Nephron (organoid): ENCODE measurements around the gene NUTM2F.
"Not testable (repeated sequence)": the region's sequence is repeated elsewhere in the genome, so short reads cannot be mapped to it uniquely, and the experiment has no call there.

Experiments
- H3K27ac Mint-ChIP-seq, 3 experiments: 2 replicates each; pipeline ENCODE4 v1.8.0; 2020; ENCODE audit warnings: mixed read lengths in 3 of 3, mild to moderate bottlenecking in 2 of 3, moderate library complexity in 1 of 3
- H3K27me3 Mint-ChIP-seq: 2 replicates; pipeline ENCODE4 v1.8.0; 2021; ENCODE audit warnings: low read depth, mild to moderate bottlenecking, moderate library complexity, mixed read lengths
- H3K36me3 Mint-ChIP-seq: 2 replicates; pipeline ENCODE4 v1.8.0; 2020; ENCODE audit warnings: low read depth, mixed read lengths
- H3K4me1 Mint-ChIP-seq: 2 replicates; pipeline ENCODE4 v1.8.0; 2020; ENCODE audit warnings: mixed read lengths
- H3K4me3 Mint-ChIP-seq, 3 experiments: 2 replicates each; pipeline ENCODE4 v1.8.0; 2020; ENCODE audit warnings: mild to moderate bottlenecking in 3 of 3, mixed read lengths in 3 of 3, moderate library complexity in 2 of 3
- H3K9me3 Mint-ChIP-seq: 2 replicates; pipeline ENCODE4 v1.8.0; 2020; ENCODE audit warnings: mixed read lengths
- TF ChIP-seq, protein P1 (sequence below), 3 experiments: fragments of 200-600 bp; sonication (generic); IDR thresholded peaks; one replicate each; pipeline ENCODE4 v1.5.0; 2021; ENCODE audit warnings: antibody characterized with exemption in 3 of 3; ENCODE audit not compliant: unreplicated experiment in 3 of 3

NUTM2F gene

GRCh38 chr9:94325583-94325982 is 2.9 kb downstream of the NUTM2F start:
- not testable (repeated sequence) for H3K36me3 Mint-ChIP-seq

GRCh38 chr9:94323153-94323798 is 5.2 kb downstream of the NUTM2F start:
- H3K4me3 Mint-ChIP-seq, H3K9me3 Mint-ChIP-seq, H3K27ac Mint-ChIP-seq, H3K36me3 Mint-ChIP-seq, H3K4me1 Mint-ChIP-seq, H3K27me3 Mint-ChIP-seq: not testable (repeated sequence)

More at GRCh38 chr9:94325583-94325982, 2.9 kb downstream of the NUTM2F start:
- not testable (repeated sequence) for H3K27me3 Mint-ChIP-seq, H3K4me3 Mint-ChIP-seq, H3K27ac Mint-ChIP-seq, H3K9me3 Mint-ChIP-seq, H3K4me1 Mint-ChIP-seq

DNA sequence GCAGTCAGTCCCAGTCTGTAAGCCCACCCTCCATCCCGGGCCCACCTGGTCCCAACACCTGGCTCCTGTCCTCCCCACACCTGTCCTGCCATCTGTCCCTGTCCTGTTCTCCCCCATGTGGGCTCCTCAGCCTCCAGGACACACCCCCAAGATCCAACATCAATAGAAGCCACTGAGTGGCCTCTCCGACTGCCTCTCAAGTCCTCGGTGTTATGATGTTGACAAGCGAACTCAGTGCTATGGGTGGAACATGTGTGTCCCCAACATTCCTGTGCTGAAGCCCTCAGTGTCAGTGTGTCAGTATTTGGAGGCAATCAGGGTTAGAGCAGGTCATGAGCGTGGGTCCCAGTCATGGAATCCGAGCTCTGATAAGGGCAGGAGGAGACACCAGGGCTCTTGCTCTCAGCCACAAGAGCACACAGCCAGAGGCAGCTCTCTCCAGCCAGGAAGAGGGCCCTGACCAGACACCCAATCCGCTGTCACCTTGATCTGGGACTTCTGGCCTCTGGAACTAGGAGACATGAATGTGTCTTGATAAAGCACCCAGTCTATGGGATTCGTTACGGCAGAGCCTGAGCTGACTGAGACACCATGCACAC is 6.0 kb downstream of the NUTM2F start:
- H3K36me3 Mint-ChIP-seq, H3K27ac Mint-ChIP-seq, H3K9me3 Mint-ChIP-seq, H3K4me1 Mint-ChIP-seq, H3K27me3 Mint-ChIP-seq, H3K4me3 Mint-ChIP-seq: not testable (repeated sequence)

DNA sequence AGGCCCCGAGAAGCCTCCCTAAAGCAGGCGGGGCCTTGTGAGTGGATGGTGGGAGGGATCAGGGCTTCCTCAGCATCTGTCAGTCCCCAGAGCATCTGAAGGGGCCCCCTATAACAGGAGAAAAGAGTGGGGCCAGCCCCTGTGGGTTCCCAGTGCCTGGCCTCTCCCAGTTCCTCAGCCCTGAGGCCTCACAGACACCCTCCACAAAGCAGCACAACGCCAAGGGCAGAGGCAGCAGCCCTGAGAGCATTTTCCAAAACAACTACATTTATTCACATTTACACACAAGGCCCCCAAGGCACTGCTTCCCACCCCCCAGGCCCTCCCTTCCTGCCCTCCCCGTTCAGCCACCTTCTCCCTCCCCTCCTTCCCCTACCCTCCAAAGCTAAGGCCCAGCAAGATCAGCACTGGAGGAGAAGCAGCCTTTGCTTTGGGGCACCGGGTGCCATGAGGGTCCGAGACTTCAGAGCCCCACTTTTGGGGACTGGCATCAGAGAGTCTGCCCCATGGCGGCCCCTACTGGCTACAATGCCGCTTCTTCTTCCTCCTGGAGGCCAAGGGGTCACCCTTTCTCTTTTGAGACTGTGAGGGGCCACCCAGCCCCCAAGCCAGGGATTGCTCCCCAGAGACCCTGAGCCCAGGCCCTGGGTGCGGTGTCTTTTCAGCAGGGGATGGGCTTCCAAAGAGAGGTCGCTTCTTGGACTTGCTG is 10.3 kb downstream of the NUTM2F start:
- not testable (repeated sequence) for H3K4me3 Mint-ChIP-seq, H3K36me3 Mint-ChIP-seq, H3K27ac Mint-ChIP-seq, H3K9me3 Mint-ChIP-seq, H3K4me1 Mint-ChIP-seq, H3K27me3 Mint-ChIP-seq

DNA sequence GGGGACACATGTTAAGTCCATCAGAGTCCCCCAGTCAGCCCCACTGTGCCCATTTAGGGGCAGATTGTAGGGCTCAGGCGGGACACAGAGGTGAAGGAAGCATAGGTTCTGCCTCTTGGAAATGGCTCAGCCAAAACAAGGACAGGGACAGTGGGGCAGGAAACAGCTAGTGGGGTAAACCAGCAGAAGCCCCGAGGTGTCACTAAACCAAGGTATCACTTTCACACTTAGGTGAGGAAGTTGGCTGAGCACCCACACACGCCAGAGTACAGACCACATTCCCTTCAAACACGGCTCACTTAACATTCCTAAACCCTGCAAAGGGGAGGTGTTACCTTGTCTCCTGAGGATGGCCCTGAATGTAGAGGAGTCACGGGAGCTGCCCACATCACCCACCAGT is 12.2 kb downstream of the NUTM2F start:
- H3K4me1 Mint-ChIP-seq, H3K27ac Mint-ChIP-seq, H3K4me3 Mint-ChIP-seq, H3K36me3 Mint-ChIP-seq, H3K9me3 Mint-ChIP-seq, H3K27me3 Mint-ChIP-seq: not testable (repeated sequence)

GRCh38 chr9:94315034-94315984 is 13.1 kb downstream of the NUTM2F start:
- H3K27me3 Mint-ChIP-seq, H3K9me3 Mint-ChIP-seq, H3K27ac Mint-ChIP-seq, H3K4me1 Mint-ChIP-seq, H3K36me3 Mint-ChIP-seq, H3K4me3 Mint-ChIP-seq: not testable (repeated sequence)

DNA sequence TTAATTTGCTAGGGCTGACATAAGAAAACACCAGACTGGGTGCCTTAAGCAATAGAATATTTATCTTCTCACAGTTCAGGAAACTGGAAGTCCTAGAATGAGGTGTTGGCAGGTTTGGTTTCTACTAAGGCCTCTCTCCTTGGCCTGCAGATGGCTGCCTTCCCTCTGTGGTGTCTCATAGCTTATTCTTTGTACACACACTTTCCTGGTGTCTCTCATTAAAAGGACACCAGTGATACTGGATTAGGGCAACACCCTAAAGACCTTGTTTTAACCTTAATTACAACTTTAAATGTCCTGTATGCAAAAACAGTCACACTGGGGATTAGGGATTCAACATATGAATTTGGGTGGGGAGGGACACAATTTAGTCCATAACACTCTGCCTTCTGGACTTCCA is 25.1 kb downstream of the NUTM2F start:
- H3K27ac Mint-ChIP-seq, result no peak overlapping the region
- peaks cover 6% of the 10 kb centered on the region for H3K36me3 Mint-ChIP-seq
- no peak overlapping the region for H3K4me3 Mint-ChIP-seq
- TF ChIP-seq, protein P1, sequence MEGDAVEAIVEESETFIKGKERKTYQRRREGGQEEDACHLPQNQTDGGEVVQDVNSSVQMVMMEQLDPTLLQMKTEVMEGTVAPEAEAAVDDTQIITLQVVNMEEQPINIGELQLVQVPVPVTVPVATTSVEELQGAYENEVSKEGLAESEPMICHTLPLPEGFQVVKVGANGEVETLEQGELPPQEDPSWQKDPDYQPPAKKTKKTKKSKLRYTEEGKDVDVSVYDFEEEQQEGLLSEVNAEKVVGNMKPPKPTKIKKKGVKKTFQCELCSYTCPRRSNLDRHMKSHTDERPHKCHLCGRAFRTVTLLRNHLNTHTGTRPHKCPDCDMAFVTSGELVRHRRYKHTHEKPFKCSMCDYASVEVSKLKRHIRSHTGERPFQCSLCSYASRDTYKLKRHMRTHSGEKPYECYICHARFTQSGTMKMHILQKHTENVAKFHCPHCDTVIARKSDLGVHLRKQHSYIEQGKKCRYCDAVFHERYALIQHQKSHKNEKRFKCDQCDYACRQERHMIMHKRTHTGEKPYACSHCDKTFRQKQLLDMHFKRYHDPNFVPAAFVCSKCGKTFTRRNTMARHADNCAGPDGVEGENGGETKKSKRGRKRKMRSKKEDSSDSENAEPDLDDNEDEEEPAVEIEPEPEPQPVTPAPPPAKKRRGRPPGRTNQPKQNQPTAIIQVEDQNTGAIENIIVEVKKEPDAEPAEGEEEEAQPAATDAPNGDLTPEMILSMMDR (IDR thresholded peaks at IDR 0.05; ENCODE audit: unreplicated experiment in 3 of 3), result no peak
- H3K4me1 Mint-ChIP-seq, result no peaks in the 10 kb centered on the region
- H3K27me3 Mint-ChIP-seq, result no peaks in the 10 kb centered on the region
- no peaks in the 10 kb centered on the region for H3K9me3 Mint-ChIP-seq

- Mint-ChIP-seq H3K27ac (no peak overlapping the region), H3K4me3 (no peak overlapping the region), H3K36me3 (peaks cover 6% of the 10 kb centered on the region)
Observed at GRCh38 chr9:94302426-94302825, 26.0 kb downstream of the NUTM2F start.

More at GRCh38 chr9:94302426-94302825, 26.0 kb downstream of the NUTM2F start:
- TF ChIP-seq, protein P1 (IDR thresholded peaks at IDR 0.05; ENCODE audit: unreplicated experiment in 3 of 3), result no peak
- Mint-ChIP-seq H3K4me1 (no peaks in the 10 kb centered on the region), H3K9me3 (no peaks in the 10 kb centered on the region), H3K27me3 (no peaks in the 10 kb centered on the region)
